Measurements from ENCODE around the gene SELPLG. TPM values are rescaled to one million over a fixed set of nuclear protein-coding genes. Genes with fewer than 3 reads are reported as not detected.

Gene SELPLG
- total RNA-seq, 2 donors from 2014 or later = 14.3 to 17.3 TPM

DNA sequence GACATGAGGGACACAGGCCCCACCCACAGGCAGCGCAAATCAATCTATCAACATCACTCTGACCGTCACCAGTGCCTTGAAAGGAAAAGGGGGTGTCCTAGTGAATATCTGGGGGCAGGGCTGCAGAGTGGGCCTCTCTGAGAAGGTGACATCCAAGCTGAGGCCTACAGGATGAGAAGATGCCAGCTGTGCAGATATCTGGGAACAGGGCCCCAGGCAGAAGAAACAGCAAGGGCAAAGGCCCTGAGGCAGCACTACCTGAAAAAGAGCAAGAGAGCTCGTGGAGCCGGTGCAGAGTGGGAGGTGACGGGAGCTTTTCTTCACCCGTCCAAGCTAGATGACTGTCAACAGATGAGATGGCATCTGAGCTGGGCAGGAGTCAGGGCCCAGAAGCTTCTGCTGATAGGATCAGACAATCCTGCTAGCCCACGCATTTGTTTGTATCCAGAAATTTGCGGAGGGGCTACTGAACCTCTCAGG lies 23.3 kb downstream of the SELPLG start:
- H3K36me3 ChIP-seq = no peaks in the 10 kb centered on the region
- H3K27ac ChIP-seq = no peak overlapping the region
- no peak for ATAC-seq (ENCODE audit: insufficient number of reproducible peaks, low FRiP score, low read depth)
- DNase-seq (ENCODE audit: low spot score) = no peak
- no peak overlapping the region for H3K4me3 ChIP-seq
- TF ChIP-seq, protein P1, sequence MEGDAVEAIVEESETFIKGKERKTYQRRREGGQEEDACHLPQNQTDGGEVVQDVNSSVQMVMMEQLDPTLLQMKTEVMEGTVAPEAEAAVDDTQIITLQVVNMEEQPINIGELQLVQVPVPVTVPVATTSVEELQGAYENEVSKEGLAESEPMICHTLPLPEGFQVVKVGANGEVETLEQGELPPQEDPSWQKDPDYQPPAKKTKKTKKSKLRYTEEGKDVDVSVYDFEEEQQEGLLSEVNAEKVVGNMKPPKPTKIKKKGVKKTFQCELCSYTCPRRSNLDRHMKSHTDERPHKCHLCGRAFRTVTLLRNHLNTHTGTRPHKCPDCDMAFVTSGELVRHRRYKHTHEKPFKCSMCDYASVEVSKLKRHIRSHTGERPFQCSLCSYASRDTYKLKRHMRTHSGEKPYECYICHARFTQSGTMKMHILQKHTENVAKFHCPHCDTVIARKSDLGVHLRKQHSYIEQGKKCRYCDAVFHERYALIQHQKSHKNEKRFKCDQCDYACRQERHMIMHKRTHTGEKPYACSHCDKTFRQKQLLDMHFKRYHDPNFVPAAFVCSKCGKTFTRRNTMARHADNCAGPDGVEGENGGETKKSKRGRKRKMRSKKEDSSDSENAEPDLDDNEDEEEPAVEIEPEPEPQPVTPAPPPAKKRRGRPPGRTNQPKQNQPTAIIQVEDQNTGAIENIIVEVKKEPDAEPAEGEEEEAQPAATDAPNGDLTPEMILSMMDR (IDR thresholded peaks at IDR 0.05) = no peak
- peaks cover 0 to 11% of the 10 kb centered on the region in 2 donors for H3K4me1 ChIP-seq (ENCODE audit: control insufficient read depth in 1 of 2, low read depth in 2 of 2)
- H3K9me3 ChIP-seq = no peaks in the 10 kb centered on the region
- H3K27me3 ChIP-seq (replicated peaks; ENCODE audit: insufficient read depth) = no peaks in the 10 kb centered on the region

DNA sequence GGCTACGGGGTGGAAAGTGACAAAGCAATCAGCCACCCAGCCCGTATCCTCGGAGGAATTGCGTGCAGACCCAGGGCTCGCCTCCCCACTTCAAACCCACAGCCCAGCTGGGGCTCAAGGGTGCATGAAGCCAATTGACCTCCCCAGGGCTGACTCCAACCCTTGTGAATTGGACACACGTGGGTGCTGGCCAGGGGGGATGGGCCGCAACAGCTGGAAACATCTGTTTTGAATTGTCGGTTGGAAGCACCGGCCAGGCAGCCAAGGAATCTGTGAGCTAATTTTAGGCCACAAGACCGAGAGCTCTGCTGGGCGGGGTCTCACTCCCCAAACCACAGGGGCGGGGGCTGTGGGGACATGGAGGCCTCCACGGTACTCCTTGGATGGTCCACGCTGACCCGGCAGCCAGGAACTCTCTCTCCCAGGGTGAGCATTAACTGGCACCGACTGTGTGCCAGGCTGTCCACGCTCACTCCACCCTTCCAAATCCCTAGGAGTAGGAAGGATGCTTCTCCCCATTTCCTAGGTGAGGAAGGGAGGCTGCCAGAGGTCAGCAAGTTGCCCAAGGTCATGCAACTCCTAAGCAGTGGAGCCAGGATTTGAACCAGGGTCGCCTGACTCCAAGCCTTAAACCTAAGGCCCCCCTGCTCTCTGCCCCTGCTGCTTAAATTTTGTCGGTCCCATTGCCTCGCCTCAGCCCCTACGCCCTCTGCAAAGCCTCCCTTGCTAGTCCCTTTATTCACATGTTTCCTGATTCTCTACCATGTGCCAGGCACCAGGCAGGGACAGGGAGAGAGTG lies 24.0 kb downstream of the SELPLG start:
- DNase-seq (ENCODE audit: low spot score) = no peak
- H3K4me1 ChIP-seq (ENCODE audit: control insufficient read depth in 1 of 2, low read depth in 2 of 2) = peaks cover 0 to 11% of the 10 kb centered on the region in 2 donors
- no peaks in the 10 kb centered on the region for H3K9me3 ChIP-seq
- no peak overlapping the region for H3K4me3 ChIP-seq
- peak; percentile 37 for ATAC-seq (ENCODE audit: insufficient number of reproducible peaks, low FRiP score, low read depth)
- TF ChIP-seq, protein P1 (IDR thresholded peaks at IDR 0.05) = no peak
- no peaks in the 10 kb centered on the region for H3K36me3 ChIP-seq
- H3K27me3 ChIP-seq (replicated peaks; ENCODE audit: insufficient read depth) = no peaks in the 10 kb centered on the region
- no peak overlapping the region for H3K27ac ChIP-seq

DNA sequence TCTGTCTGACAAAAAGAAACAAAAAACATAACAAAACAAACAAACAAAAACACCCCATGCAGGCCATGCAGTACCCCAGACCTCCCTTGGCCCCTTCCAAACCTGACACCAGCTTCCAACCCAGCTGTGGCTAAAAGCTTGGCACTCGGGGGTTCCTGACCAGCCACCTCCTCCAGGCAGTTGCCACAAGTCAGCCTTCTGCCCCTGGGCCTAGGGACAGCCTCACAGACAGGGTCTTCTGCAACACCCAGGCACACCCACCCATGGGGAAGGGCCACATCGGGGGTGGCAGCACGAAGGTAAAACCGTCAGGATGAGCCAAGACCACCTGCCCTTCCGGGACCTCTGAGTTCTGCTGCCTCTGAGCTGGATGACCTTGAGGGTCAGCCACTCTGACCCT lies 25.1 kb downstream of the SELPLG start:
- ATAC-seq (ENCODE audit: insufficient number of reproducible peaks, low FRiP score, low read depth) (no peak), DNase-seq (ENCODE audit: low spot score) (no peak)
- Histone ChIP-seq H3K4me3 (no peak overlapping the region), H3K9me3 (no peaks in the 10 kb centered on the region), H3K4me1 (ENCODE audit: control insufficient read depth in 1 of 2, low read depth in 2 of 2) (peaks cover 0 to 11% of the 10 kb centered on the region in 2 donors), H3K27me3 (replicated peaks; ENCODE audit: insufficient read depth) (no peaks in the 10 kb centered on the region), H3K36me3 (no peaks in the 10 kb centered on the region), H3K27ac (no peak overlapping the region)
- TF ChIP-seq, protein P1 (IDR thresholded peaks at IDR 0.05) = no peak

DNA sequence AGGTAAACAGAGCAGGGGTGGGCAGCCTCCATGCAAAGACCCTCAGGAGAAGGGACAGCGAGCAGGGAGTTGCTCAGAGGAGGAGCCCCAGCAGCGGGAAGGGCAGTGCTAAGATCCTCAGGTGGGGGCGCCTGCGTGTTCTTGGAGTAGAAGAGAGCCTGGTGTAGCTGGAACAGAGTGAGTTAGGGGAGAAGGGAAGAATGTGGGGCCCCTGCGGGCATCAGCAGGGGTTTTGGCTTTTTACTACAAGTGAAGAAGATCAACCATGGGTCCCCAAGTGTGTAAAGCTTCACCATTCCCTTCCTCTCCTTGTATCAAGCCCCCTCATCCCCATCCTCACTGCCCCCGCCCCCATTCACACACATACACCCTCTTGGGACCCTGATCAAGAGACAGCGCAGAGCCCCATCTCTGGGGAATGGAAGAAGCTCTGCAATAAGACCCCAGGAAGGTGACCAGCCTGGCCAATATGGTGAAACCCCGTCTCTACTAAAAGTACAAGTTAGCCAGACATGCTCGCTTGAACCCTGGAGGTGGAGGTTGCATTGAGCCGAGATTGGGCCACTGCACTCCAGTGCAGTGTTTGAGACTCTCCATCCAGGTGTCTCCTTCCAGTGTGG lies 25.6 kb downstream of the SELPLG start:
- Histone ChIP-seq H3K4me1 (ENCODE audit: control insufficient read depth in 1 of 2, low read depth in 2 of 2) (peaks cover 0 to 11% of the 10 kb centered on the region in 2 donors), H3K27ac (no peak overlapping the region), H3K4me3 (no peak overlapping the region), H3K36me3 (no peaks in the 10 kb centered on the region), H3K9me3 (no peaks in the 10 kb centered on the region), H3K27me3 (replicated peaks; ENCODE audit: insufficient read depth) (no peaks in the 10 kb centered on the region)
- DNase-seq (ENCODE audit: low spot score) (no peak), ATAC-seq (ENCODE audit: insufficient number of reproducible peaks, low FRiP score, low read depth) (no peak)
- TF ChIP-seq, protein P1 (IDR thresholded peaks at IDR 0.05) = no peak

DNA sequence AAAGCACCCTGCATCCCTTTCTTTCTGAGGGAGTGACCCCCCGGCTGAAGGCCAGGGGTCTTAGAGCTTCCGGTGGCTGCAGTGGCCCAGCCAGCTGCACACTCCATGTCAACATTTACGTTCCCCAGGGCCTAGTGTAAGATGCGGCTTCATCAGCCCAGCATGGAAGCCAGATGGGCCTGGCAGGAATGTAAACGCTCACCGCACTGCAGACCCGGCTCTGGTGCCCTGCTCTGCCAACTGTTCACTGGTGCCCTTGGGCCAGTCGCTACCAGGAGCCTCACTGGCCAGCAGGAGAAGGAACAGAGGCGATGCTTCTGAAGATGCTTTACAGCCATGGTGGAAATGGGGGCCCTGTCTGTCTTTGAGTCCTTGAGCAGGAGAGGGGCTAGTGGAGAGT lies 27.2 kb downstream of the SELPLG start:
- Histone ChIP-seq H3K4me1 (ENCODE audit: control insufficient read depth in 1 of 2, low read depth in 2 of 2) (peaks cover 0 to 11% of the 10 kb centered on the region in 2 donors), H3K4me3 (no peak overlapping the region), H3K9me3 (no peaks in the 10 kb centered on the region), H3K27ac (no peak overlapping the region), H3K27me3 (replicated peaks; ENCODE audit: insufficient read depth) (no peaks in the 10 kb centered on the region), H3K36me3 (no peaks in the 10 kb centered on the region)
- TF ChIP-seq, protein P1 (IDR thresholded peaks at IDR 0.05) = no peak
- DNase-seq (ENCODE audit: low spot score) (no peak), ATAC-seq (ENCODE audit: insufficient number of reproducible peaks, low FRiP score, low read depth) (no peak)
